ENCODE measurements around the gene C1GALT1.
"Not testable (repeated sequence)": the region's sequence is repeated elsewhere in the genome, so short reads cannot be mapped to it uniquely, and the experiment has no call there.

The C1GALT1 gene

DNA sequence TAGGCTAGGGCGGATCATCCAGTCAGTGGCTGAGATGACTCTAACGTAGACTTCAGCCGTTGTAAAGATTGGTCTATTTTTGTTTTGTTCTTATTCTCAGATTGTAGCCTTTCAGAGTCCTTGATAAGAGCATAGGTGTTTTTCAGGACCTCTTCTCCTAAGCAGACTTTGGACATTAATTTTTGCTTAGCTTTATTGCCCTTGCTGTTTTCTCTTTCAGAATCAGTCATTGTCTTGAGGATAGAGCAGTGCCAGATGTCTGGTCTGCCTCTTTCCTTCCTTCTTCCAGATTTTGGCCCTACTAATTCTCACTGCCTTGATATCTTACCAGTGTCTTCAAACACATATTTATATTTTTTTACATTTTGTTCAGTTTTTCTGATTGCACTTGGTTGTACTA lies 49.5 kb downstream of the C1GALT1 start:
- no peak for DNase-seq (ENCODE audit: low read depth in 2 of 2, low spot score in 1 of 2)

DNA sequence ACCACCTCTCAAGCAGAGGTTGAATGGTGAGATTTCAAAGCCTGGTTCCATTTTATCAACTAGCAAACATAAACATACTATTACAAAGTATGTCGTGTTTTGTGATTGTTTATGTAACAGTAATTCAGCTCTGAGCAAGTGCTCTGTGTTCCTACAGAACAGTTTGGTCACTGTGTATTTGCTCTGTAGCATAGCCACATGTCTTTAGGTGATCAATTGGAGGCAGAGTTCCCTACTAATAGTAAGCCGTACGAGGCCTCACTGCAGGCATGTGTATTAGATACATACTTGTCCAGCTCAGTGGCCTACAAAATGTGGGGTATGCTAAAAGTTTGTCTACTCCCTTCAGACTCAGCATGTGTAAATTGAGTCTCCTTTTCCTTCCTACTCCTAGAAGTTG lies 53.0 kb downstream of the C1GALT1 start:
- DNase-seq (ENCODE audit: low read depth in 2 of 2, low spot score in 1 of 2), result no peak

DNA sequence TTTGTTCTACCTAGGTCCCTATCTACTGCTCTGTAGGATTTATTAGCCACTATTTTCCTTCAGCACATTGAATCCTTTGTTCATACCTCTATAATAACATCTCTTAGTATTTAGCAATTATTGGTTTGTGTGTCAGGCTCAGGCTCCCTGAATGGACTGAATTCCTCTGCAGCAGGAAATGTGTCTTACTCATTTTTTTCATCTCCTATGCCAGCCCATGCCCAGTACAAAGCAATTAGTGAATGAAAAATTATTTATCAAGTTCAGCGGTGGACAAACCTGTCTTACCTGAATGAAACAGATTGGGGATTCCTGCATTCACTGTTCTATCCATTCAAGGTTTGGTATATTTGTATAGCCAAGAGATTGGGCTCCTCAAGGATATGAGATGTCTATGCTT lies 53.7 kb downstream of the C1GALT1 start:
- no peak for DNase-seq (ENCODE audit: low read depth in 2 of 2, low spot score in 1 of 2)

DNA sequence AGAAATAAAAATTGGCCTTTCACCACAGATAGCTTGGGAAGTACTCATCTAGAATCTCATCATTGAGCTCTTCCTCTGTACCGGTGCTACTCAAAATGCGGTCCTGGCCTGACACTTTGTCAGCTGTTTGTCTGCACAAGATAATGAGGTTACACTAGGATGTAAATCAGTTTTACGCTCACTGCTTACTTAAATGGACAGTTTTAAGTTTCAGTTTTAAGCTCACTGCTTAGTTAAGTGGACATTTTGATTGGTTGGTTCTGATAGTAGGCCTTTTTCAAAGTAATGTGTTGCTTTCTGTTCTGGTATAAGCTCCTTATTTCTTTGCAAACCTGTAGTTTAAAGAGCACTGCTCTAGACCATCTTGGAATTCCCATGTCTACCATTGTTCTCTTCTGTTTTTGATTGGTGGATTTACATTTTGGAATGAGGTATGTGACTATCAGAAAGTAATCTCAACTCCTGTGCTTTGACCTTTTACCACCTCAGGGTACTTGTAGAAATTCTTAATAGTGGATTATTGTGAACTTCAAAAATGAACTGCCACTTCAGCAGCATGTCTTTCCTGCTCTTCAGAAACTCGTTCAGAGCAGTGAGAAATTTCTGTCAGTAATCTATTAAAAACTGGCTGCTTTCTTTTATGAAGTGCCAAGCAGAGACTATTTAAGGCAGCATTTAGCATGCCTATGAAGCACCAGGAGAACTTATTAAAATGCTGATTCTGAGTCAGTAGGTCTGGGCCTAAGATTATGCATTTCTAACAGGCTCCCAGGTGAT lies 55.0 kb downstream of the C1GALT1 start:
- DNase-seq (ENCODE audit: low read depth in 2 of 2, low spot score in 1 of 2), result no peak

DNA sequence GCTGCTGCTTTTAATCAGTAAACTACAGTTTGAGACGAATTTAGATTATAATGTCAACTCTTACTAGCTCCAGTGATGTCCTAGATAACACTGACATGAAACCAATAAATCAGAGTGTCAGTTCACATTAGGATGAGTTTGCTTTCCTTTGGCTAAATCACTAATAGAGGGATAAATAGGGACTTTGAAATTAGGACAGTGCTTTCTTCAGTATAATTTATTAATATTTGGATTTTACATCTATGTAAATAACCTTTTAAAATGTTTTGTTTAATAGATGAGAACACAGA lies 55.6 kb downstream of the C1GALT1 start:
- DNase-seq (ENCODE audit: low read depth in 2 of 2, low spot score in 1 of 2), result no peak

DNA sequence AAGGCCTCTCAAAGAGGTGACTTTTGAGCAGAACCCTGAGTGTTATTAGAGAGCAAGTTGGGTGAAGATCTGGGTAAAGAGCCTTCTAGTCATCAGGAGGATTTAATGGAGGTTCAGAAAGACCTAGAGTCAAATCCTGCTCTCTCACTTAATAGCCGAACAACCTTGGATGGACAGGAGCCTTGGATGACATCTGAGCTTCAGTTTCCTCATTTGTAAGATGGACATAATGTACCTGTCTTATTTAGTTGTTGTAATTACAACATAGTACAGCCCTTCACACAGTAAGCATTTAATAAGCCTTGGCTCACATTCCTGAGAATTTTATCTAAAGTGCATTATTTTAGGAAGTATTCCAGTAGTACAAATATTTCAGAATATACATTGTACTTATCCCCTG lies 57.0 kb downstream of the C1GALT1 start:
- DNase-seq (ENCODE audit: low read depth in 2 of 2, low spot score in 1 of 2), result no peak

DNA sequence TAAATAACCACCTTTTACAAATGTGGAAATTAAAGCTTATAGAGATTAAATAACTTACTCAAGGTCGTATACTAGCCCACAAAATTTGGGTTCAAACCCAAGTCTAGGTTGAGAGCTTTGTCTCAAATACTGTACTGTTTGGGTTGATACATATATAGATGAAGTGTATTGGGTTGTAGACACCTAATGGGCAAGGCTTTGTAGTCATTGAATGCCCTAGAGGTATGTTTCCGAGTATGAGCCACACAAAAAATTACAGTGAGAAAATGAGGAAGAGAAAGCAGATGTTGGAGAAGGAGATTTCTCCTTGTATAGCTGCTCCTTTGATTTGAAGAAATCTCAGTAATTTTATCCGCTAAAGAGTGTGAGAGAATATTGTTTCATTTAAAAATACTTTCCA lies 60.6 kb downstream of the C1GALT1 start:
- DNase-seq (ENCODE audit: low read depth in 2 of 2, low spot score in 1 of 2), result no peak

DNA sequence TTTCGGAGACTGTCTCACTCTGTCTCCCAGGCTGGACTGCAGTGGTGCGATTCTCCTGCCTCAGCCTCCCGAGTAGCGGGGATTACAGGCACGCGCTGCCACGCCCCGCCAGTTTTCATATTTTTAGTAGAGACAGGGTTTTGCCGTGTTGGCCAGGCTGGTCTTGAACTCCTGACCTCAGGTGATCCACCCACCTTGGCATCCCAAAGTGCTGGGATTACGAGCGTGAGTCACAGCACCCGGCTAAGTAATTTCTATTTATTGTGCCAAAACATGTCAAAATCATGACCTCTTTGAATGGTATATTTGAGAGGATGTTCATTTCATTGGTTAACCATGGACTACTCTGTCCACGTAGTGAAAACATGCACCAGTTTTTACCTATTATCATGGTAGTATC lies 62.9 kb downstream of the C1GALT1 start:
- not testable (repeated sequence) for DNase-seq (ENCODE audit: low read depth in 2 of 2, low spot score in 1 of 2)

DNA sequence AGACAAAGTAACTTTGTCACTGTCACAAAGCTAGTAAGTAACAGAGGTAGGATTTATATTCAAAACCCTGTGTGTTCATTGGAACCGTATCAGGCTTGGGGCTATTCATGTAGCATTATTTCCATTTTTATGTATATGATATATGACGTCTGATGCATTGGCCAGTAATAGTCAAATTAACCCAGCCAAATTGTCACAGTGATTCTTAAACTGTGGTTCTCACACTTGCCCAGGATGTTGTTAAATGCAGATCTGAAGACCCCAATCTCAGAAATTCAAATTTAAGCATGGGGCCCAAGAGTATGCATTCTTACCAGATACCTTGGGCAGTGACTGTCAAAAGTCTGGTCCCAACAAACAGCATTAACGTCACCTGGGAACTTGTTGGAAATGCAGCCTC lies 63.9 kb downstream of the C1GALT1 start:
- DNase-seq (ENCODE audit: low read depth in 2 of 2, low spot score in 1 of 2), result no peak

DNA sequence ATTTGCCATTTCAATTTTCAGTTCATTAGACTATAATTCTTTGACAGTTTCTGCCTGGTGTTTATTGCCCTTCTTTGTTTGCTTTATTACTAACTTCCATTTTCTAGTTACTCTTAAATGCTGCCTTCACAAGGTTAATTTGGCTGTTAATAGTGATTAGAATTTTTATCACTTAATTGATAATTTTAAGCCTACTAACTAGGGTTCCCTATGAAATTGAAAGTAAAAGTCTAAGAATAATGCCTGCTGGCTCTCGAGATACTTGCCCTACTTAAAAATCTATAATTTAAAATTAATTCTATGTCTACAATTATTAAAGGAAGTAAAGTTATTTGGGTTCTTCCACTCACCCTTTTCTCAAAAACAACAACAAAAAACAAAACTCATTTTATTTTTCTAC lies 65.3 kb downstream of the C1GALT1 start:
- no peak for DNase-seq (ENCODE audit: low read depth in 2 of 2, low spot score in 1 of 2)

DNA sequence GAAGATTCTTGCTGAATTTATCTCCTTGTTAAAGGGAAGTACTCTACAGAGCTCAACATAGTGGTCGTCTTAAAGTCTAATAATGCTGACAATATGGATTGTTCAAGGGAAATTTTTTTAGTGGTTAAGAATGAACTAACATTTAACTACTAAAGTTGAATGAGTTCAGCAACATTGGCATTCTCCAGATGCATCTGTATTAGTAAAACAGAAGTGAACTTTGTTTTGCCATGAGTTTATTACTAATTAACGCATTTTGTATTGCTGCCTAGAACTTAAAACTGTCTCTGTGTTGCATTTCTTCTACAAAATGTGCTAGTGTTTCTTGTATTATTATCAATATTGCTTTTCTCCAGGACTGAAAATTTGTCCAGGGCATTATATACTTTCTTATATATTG lies 67.5 kb downstream of the C1GALT1 start:
- DNase-seq (ENCODE audit: low read depth in 2 of 2, low spot score in 1 of 2), result no peak

DNA sequence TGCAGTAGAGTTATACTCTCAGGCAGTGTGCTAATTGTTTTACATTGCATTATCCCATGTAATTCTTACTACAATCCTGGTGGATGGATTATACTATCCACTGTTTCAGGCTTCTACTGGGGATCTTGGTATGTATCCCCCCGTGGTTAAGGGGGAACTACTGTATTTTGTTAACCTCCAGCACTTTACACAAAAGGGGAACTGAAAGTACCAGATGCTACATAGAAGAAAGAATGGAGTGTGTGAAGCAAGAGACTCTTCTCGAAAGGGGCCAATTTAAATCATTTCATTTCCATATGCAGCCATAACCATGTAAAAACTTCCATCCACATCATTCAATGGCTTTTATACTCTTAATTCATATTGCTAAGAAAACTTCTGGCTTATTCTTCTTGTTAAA lies 69.4 kb downstream of the C1GALT1 start:
- no peak for DNase-seq (ENCODE audit: low read depth in 2 of 2, low spot score in 1 of 2)

DNA sequence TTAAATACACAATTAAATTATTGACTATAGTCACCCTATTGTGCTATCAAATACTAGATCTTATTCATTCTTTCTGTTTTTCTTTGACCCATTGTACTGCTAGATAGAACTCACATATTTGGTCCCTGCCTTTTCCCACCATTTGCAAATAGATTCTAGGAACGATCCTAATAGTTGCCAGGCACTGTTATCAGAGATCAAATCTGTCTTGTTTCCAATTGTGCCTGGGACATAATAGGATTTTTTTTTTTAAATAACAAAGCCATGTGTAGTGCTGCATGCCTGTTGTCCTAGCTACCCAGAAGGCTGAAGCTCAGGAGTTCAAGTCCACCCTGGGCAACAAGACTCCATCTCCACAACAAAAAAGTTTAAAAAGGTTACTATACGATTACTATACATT lies 72.0 kb downstream of the C1GALT1 start:
- DNase-seq (ENCODE audit: low read depth in 2 of 2, low spot score in 1 of 2), result no peak

DNA sequence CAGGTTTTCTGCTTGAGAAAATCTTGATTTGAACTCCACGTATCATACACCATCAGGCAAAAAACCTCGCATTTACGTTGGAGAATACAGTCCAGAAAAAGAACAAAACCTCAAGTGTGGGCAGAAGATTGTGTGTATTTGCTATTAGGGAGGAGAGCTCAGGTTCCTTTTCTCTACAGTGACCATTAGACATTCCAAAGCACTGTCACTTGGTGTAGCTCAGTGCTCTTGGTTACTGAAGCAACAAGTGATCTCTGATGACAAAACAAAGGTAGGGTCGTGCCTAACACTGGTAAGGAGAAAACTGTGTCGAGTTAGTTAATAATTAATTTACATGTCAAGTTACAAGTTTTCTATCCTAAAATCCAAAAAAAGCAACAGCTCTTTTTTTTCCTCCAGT lies 72.6 kb downstream of the C1GALT1 start:
- no peak for DNase-seq (ENCODE audit: low read depth in 2 of 2, low spot score in 1 of 2)

DNA sequence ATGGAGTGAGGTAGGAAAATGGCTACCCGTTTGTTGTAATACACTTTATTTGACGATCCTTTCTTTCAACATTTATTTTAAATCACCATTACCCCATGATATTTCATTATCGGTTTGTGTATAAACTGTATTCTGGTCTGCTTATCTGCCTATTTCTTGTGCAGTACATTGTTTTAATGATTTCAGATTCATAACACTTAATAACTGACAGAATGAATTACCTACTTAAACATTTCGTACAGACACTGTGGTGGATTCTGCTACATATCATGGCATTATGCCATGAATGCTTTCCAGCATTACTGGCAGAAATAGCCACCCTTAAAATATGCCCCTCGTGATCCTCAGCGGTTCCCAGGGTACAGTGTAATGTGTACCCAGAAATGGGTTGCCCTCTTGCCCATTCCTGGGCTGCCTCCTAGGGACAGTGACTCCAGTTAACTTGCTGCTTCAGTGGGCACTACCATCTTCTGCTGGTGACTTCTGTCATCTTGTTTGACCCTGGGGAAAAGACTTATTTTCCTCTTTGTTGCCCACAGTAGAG lies 74.5 kb downstream of the C1GALT1 start:
- no peak for DNase-seq (ENCODE audit: low read depth in 2 of 2, low spot score in 1 of 2)

DNA sequence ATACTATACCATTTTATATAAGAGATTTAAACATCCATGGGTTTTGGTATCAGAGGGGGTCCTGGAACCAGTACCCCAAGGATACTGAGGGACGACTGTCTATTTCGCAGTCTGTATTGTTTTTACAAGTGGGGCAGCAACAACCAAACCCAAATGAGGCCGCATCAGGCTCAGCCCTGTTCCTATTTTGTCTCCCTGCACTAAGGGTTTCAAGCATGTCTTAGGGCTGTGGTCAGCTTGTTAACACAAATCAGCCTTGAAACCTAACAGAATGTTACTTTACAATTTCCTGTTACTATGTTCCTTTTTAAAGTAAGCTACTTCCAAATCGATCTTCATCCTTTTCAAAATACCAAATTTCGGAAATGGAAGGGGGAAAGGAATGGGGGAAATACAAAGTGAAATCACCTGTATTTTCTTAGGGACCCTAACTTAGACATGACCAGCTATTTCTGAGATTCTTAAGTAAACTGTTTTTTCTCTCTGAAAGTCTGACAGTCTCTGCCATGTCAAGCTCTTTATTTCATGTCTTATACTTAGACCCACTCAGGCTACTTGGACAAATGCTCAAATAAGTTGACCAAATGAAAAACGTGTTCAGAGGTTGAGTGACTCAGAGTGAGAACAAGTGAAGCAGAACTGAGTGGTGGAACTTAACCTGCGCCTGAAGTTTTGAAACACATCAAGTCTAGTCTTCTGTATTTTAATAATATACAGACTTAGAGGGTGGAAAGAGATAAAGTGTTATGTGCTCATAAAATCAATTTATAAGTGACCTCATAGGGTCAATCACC lies 75.8 kb downstream of the C1GALT1 start:
- DNase-seq (ENCODE audit: low read depth in 2 of 2, low spot score in 1 of 2), result no peak

DNA sequence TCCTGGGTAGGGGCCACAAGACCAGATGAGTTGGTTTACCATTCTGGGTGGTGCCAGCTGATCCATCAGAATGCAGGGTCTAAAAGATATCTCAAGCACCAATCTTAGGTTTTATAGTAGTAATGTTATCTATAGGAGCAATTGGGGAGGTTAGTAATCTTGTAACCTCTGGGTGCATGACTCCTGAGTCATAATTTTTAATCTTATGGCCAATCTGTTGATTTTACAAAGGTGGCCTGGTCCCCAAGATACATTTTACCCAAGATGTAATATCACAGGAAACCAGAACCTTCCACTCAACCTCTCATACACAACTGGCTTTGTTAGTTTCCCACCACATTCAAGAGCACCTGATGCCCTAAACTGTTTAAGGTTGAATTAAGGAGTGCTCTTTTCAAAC lies 79.5 kb downstream of the C1GALT1 start:
- DNase-seq (ENCODE audit: low read depth in 2 of 2, low spot score in 1 of 2), result no peak

DNA sequence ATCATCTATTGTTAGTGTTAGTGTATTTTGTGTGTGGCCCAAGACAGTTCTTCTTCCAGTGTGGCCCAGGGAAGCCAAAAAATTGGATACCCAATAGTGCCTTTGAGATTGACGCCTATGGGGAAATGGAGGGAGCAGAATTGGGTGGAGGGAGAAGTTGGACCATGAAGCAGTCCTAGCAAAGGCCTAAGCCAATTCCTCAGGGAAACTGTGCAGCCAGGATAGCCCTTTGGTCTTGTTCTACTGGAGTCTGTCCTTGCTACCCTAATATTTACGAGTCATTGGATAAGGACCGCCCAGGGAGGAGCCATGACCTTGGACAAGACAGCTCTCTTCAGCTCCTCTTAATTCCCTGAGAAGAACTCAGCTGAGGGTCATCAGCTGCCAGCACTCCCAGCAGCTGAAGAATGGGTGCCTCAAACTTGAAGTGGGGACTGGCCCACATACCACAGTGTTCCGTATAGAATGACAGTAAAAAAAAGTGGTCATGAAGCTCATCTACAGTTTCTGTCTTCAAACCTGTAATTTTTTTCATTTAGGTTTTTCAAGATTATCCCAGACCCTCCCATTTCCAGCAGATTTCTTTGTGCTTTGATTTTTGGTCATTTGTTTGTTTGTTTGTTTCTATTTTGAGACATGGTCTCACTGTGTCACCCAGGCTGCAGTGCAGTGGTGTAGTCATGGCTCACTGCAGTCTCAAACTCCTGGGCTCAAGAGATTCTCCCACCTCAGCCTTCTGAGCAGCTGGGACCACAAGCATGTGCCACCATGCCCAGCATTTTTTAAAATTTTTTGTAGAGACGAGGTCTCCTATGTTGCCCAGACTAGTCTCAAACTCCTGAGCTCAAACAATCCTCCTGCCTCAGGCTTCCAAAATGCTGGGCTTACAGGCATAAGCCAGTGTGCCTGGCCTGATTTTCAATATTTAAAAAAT lies 81.2 kb downstream of the C1GALT1 start:
- no peak for DNase-seq (ENCODE audit: low read depth in 2 of 2, low spot score in 1 of 2)

DNA sequence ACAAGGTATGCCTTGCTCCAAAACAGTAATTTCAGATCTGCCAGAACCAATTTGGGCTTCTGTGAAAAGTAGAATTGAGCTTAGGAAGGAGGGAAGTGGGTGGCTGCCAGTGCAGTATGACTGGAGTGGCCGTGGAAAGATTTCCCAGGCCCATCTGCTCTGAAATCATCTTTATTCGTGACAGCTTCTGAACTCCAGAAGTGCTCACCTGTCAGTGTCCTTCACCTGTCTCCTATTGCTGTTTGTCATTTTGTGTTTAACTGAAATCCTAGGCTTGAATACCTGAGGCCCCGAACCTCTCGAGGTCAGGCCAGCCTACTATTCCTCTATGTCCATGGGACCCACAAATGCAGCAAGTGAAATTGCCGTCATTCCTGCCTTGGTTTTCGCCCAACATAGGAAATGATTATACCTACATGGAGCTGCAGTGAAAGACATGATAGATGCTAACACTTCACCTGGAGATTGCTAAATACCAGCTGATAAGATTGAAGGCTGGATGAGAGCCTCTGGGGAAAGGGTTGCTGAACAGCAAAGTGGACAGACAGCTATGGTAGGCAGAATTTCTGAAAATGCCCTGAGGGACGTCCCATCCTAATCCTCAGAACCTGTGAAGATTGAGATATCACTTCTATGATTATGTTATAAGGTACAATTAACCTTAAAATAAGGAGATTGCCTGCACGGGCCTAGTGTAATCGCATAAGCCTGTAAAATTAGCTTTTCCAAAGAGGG lies 82.1 kb downstream of the C1GALT1 start:
- DNase-seq (ENCODE audit: low read depth in 2 of 2, low spot score in 1 of 2), result no peak

DNA sequence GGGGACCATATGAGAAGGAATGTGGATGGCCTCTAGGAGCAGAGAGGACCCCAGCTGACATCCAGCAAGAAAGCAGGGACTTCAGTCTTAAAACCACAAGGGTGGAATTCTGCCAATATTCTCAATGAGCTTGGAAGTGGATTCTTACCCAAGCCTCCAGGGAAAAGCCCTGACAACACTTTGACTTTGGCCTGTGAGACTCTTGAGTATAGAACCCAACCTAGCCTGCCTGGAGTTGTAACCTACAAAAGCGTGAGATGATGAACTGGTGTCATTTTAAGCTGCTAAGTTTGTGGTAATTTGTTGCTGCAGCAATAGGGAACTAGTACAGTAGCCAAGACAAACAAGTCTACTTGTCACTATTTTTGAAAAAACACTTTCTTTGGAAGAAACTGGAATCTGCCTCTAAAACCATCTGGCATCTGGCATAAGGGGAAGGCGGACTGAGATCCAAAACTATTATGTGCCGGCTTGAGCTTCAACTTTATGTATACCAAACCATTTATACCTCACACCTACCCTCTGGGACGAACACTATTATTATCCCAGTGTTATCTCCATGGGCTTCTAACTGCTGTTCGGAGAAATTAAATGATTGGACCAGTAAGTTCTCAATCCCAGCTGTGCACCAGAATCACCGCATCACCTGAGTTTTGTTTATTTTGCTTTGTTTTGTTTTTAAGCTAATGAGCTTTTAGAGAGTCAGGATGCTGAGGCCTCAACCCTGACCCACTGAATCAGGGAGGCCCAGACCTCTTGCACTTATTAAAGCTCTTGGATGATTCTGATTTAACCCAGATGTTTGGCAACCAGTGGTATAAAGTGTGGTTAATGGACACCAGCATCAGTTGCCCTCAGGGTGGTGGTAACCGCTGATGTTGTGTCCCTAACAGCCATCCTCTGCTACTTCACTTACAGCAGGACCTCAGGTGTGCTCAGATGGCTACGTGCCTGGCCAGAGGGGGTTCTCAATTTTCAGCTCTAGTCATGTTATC lies 83.0 kb downstream of the C1GALT1 start:
- DNase-seq (ENCODE audit: low read depth in 2 of 2, low spot score in 1 of 2), result no peak
